Astrocyte of the cerebellum (primary cell): ENCODE data around the gene KRT12.
"Not testable (repeated sequence)": the region's sequence is repeated elsewhere in the genome, so short reads cannot be mapped to it uniquely, and the experiment has no call there.

ENCODE experiments used
- DNase-seq: peaks from one replicate; pipeline ENCODE4 v3.0.0-alpha.2; 2011; ENCODE audit warnings: low read depth
- H3K4me3 ChIP-seq: 2 replicates; pipeline ENCODE4 v1.5.1; 2011; ENCODE audit warnings: mild to moderate bottlenecking, low read depth, low read length, moderate library complexity
- in situ Hi-C: cut with HindIII; loops from 2 replicates; pipeline ENCODE4 v1.10.0; 2017; ENCODE audit warnings: low sequenced_read_pairs
- TF ChIP-seq, protein P1 (sequence below): IDR thresholded peaks from 2 replicates; pipeline ENCODE4 v1.5.1; 2012; ENCODE audit warnings: low read length, low read depth, moderate library complexity, mild to moderate bottlenecking; ENCODE audit errors: missing control alignments

KRT12 gene

GRCh38 chr17:40819528-40820125 lies 47.4 kb downstream of the KRT12 start:
- DNase-seq: no peak
- TF ChIP-seq, protein P1, sequence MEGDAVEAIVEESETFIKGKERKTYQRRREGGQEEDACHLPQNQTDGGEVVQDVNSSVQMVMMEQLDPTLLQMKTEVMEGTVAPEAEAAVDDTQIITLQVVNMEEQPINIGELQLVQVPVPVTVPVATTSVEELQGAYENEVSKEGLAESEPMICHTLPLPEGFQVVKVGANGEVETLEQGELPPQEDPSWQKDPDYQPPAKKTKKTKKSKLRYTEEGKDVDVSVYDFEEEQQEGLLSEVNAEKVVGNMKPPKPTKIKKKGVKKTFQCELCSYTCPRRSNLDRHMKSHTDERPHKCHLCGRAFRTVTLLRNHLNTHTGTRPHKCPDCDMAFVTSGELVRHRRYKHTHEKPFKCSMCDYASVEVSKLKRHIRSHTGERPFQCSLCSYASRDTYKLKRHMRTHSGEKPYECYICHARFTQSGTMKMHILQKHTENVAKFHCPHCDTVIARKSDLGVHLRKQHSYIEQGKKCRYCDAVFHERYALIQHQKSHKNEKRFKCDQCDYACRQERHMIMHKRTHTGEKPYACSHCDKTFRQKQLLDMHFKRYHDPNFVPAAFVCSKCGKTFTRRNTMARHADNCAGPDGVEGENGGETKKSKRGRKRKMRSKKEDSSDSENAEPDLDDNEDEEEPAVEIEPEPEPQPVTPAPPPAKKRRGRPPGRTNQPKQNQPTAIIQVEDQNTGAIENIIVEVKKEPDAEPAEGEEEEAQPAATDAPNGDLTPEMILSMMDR: no peak
- peak overlapping the region; percentile 58 for H3K4me3 ChIP-seq
- in situ Hi-C loops: no loop called here

DNA sequence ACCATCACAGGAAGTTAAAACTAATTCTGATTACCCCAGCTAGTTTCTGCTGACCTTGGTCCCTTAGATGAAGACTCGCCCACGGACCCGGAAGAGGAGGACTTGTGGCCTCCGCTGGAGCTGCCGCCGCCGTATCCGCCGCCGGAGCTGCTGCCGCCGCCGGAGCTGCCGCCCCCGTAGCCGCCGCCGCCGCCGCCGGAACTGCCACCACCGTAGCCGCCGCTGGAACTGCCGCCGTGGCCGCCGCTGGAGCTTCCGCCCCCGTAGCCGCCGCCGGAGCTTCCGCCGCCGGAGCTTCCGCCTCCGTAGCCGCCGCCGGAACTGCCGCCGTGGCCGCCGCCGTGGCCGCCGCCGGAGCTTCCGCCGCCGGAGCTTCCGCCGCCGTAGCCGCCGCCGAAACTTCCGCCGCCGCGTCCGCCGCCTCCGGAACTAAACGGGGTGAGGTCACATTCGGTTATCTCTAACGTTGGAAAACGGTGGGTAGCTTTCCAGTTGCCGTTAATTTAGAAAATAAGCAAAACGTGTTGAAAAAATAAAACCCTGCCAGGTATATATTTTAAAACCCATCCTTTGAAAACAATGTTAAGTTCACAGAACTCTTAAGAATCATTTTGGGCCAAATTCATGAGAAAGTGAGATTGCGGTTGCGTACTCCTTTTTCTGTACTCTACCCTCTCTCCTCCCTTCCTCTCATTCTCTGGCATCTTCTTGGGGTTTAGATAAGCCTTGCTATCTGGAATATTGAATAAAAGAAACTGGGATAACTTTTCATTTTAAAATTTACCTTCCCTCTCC lies 48.1 kb downstream of the KRT12 start:
- in situ Hi-C loops: no loop called here
- TF ChIP-seq, protein P1: no peak
- DNase-seq: peak; percentile 37
- H3K4me3 ChIP-seq: peak overlapping the region; percentile 58

DNA sequence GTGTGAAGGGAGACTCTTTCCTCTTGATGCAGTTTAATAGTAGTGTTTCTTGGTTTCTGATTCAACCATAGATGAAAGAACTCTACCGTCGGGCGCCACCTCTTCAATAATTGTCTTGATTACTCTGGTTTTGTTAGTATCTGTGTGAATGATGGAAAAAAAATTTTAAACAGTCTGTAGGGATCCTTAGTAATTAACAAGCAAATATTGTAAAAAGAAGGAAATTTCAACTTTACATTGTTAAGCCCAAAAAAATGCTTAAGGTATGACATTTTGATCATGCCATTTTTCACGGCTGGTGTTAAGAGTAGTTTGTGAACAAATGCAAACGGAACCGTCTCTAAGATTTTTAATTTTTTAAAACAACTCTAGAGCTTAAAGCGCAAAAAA lies 48.7 kb downstream of the KRT12 start:
- in situ Hi-C loops: no loop called here
- DNase-seq: no peak
- H3K4me3 ChIP-seq: peak overlapping the region; percentile 58
- TF ChIP-seq, protein P1: no peak

DNA sequence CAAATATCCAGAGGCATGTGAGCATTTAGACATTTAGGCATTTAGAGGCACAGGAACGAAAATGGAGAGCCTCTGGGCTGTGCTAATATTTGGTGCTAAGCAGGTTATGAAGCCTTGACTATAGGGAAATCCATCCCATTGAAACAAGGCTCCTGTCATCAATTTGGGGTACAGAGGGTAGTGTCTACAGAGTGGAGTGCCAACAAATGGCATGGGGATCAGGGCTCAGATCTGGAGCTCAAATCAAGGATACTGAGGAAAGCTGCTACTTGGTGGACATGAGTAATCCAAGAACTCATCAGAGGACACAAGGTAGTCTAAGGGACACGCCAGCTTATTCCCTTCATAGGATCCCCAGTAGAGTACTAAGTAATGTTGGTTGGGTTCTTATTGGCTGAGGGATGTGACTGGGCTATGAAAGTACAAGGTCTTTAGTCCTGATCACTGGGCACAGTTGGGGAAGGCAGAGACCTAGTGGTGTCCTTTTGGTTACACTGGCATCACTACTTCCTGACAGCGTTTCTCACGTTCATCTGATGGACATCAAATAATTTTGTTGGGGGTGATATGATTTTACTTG lies 49.8 kb downstream of the KRT12 start:
- H3K4me3 ChIP-seq: no peak overlapping the region
- TF ChIP-seq, protein P1: no peak
- DNase-seq: no peak
- in situ Hi-C loops: no loop called here

- in situ Hi-C loops: no loop called here
- TF ChIP-seq, protein P1: no peak
- no peak overlapping the region for H3K4me3 ChIP-seq
- DNase-seq: no peak
Measured at GRCh38 chr17:40816569-40816968, 50.5 kb downstream of the KRT12 start.

GRCh38 chr17:40815381-40815780 lies 51.6 kb downstream of the KRT12 start:
- in situ Hi-C loops: no loop called here
- no peak for DNase-seq
- H3K4me3 ChIP-seq: no peak overlapping the region
- TF ChIP-seq, protein P1: no peak

GRCh38 chr17:40814657-40815056 lies 52.4 kb downstream of the KRT12 start:
- H3K4me3 ChIP-seq, in situ Hi-C loops, DNase-seq: not testable (repeated sequence)
